HG03097 (cell line): ENCODE results near the gene BANK1.

Experiments
- ATAC-seq: cut with Tn5 transposase; IDR thresholded peaks from one replicate; pipeline ENCODE4 v1.9.1; 2021; ENCODE audit not compliant: unreplicated experiment, low FRiP score

The BANK1 gene

DNA sequence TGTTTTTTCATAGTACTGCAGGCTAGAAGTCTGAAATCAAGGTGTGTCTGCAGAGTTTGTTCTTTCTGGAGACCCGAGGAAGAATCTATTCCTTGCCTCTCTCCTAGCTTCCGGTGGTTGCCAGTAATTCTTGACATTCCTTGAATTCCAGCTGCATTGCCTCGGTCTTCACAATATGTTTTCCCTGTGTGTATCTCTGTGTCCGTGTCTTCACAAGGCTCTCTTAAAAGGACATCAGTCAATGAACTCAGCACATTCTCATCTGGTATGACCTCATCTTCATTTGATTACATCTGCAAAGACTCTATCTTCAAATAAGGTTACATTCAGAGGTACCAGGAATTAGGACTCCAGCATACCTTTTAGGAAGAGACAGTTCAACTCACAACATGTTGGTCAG is 163.4 kb downstream of the BANK1 start:
- no peak for ATAC-seq

DNA sequence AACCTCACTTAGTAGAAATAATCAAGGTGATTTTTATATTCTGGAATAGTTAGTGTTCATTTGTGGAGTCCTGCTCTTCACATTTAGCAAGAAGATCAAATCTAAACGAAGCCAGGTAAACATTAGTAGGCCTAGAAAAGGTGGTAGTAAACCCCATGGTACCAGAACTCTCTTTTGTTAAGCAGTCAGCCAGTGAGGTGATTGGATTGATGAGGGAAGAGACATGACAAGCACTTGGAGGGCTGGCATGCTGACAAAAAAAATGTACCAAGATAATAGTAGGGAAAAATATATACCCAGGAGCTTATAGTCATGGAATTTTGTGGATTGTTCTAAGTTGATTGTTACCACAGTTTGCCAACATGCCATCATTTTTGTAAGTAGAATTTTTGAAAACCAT is 163.8 kb downstream of the BANK1 start:
- ATAC-seq, result no peak

GRCh38 chr4:101954975-101955678 is 164.6 kb downstream of the BANK1 start:
- ATAC-seq, result no peak

GRCh38 chr4:101956068-101956825 is 165.7 kb downstream of the BANK1 start:
- ATAC-seq, result no peak

GRCh38 chr4:101958547-101958946 is 168.0 kb downstream of the BANK1 start:
- ATAC-seq, result no peak

- ATAC-seq, result no peak
Measured at GRCh38 chr4:101960431-101960830, 169.9 kb downstream of the BANK1 start.

- ATAC-seq, result no peak
Measured at GRCh38 chr4:101961144-101961543, 170.6 kb downstream of the BANK1 start.

DNA sequence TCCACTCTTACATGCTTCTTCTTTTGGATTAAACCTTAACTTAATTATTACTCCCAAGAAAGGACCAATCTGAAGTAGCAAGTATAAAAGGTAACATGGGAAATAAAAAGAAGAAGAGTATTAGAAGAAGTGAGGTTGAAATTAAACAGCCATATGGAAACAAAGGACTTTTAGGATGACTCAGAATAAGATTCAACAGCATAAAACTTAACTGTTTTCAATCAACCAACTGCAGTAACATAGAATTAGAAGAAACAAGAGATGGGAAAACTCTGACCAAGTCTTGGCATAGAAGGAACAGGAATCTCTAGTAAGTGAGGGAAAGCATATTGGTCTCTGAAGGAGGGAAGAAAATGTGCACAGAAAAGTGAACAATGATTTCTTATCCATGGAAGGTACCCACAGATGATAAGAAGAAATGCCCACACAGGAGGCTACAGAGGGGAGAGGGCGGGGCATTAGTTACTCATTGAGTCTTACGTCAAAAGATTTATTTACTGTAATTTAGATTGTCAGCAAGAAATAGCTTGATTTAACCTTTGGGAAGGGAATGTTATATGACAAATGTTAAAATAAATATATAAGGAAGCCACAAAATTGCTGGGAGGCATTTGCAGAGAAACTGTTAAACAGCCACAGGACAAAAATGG is 177.3 kb downstream of the BANK1 start:
- no peak for ATAC-seq

DNA sequence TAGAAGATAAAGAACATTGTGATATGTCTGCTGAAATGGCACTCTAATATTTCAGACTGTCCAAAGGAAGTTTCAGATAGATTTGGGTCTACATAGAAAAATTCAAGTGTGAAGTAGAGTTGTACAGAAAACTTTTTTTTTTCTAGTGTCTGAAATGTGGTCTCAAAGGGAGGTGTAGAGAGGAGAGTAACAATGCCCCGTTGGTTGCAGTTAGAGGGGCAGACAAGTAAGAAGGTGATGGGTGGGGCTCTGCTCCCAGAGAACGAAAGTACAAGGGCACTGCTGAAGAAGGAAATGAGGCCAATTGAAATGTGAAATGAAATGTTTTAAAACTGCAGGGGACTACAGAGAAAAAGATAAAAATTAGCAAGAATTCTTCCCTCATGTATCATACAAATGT is 177.8 kb downstream of the BANK1 start:
- ATAC-seq, result no peak

DNA sequence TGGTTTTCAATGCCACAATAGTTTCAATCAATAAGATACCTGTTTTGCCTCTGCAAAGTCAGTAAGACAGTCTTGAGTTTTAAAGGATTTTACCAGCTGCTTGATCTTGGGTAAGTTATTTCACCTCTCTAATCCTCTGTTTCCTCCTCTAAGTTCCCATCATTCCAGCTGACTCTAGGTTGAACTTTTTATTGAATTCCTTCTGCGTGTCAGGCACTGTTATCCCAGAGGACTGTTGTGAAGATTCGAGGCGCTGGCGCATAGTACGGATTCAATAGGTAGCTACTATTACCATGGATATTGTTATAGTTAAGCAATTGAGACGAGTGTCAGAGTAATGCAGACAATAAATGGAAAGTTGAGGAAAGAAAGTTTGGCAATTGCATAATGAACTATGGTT is 179.4 kb downstream of the BANK1 start:
- ATAC-seq, result no peak

- ATAC-seq, result no peak
Measured at GRCh38 chr4:101970547-101971155, 180.1 kb downstream of the BANK1 start.

- no peak for ATAC-seq
Measured at GRCh38 chr4:101972791-101973190, 182.3 kb downstream of the BANK1 start.

GRCh38 chr4:101973361-101973760 is 182.8 kb downstream of the BANK1 start:
- no peak for ATAC-seq

DNA sequence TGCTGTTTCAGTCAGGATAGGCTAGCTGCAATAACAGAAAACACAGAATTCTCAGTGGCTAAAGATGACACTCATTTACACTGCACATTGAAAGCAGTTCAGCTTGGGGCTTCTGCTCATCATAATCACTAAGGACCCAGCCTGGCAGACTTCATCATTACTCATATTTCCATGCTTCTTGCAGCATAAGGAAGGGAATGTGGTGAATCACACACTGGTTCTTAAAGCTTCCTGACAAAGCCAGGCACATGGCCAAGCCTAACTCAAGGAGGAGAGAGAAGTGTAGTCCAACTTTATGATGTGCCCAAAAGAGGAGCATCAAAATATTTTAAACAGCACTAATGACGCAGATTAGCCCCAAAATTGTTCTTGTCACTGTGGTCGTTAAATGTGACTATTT is 186.5 kb downstream of the BANK1 start:
- ATAC-seq, result no peak

DNA sequence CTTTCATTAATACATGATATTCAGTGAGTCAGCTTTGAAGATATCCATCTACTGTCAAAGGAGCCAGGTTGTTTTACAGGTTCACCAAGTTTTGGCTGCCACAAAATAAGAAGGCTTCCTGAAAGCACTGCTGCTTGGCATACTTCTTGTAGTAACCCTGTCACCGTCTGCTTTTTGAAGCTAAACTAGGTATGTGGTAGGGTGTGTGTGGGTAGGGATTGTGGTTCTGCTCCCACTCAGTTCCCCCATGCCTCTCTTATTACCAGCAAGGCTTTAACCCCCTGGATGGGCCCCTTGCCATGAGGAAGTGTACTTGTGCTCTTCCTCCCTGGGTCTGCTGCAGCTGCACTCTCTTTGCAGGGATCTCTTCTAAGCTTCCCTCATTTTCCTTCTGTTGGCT is 191.2 kb downstream of the BANK1 start:
- ATAC-seq, result no peak

DNA sequence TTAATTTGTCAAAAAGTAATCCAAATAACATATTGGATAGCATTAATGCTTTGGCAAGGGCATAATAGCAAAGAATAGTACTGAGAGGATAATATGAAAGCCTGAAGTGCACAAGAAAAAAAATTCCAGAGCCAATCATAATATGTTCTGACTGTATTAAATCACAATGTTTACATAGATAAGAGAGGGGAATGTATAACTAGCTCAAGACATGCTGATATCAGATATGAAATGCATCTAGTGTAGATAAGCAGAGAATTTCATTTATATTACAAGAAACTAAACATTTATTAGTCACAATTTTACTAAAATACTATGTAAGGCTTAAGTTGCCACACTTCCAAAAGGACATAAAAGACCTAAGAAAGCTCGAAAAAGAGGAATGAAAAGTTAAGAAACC is 193.3 kb downstream of the BANK1 start:
- ATAC-seq, result no peak

- peak; percentile 95 for ATAC-seq
Measured at GRCh38 chr4:101987623-101988243, 197.2 kb downstream of the BANK1 start.

- no peak for ATAC-seq
Measured at GRCh38 chr4:101989551-101989950, 199.0 kb downstream of the BANK1 start.

DNA sequence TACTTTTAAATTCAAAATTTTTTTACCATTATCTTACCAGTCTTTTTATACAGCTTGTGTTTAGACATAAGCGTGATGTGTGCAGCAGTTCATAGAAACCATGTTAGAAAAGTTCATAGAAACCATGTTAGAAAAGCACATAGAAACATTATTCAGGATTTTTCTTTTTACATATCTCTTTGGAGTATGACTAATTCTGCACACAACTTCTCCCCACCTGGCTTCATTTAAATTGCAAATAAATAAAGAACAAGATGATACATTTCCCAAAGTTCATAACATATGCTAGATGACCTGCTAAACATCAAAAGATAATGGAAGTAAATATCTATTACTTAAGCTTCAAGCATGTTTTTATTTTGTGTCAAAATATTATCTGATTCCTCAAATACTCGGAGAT is 201.9 kb downstream of the BANK1 start:
- ATAC-seq, result no peak

DNA sequence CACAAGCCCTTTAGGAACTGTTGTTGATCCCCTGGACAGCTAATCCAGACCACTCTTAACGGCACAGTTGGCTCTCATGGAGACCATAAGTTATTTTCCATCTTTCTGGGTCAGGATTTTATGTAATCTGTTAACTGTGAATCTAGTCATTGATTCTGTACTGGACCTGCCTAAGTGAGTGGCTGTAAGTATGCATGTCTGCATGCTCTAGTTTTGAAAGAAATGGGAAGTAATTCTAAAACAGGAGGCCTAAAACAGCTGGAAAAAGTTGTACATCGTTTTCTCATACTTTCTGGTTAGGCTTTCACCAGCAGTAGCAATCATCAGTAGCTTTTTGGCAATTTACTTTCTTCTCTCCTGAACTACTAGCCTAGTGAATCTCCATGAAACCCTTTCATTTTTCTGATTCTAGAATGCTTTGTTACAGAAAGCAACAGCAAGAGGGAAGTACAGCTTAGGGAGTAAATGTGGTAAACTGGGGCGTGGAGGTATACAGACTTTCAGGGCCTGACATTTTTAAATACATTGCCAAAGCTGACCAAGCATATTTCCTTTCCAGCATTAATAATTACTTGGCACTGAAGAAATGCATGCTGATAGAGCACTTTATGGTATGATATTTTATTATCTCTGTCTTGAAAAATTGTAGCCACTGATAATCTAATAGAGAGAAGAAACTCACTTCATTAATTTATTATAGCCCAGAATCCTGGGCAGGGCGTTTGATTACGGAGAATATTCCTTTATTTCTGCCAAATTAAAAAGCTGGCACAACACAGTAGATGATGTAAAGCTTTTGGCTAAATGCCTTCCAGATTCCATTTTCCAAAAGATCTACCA is 202.7 kb downstream of the BANK1 start:
- no peak for ATAC-seq
